ENCODE results near the gene MSMP.

Gene MSMP

DNA sequence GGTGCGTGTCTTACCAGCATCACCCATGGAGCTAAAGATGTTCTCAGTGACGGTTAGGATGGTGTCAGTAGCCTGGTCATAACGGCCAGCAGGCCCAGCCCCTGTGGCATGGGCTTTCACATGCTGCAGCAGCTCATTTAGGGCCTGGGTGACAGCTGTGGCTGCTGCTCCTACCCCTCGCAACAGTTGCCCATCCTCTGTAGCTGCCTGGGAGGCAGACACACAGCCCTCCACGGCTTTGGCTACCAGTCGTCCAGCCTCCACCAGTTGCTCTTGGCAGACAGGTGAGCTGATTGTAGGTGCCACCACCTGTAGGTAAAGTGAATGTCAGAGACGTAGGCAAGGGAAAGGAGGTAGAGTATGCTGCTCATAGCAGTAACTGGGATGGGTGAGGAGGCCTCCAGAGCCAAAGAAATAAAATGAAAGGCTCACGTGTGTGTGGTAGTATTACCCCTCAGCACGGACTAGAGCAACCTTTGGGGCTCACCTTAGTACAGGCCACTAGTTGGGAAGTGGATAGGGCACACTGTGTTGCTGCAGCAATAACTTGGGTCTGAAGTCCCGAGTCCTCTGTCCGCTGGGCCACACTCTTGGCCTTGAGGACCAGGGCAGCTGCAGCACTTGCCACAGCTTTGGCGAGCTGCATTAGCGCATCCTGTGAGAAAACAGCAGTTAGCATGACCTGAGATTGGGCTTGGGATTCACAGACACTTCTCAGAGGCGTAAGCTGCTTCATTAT is 36.8 kb downstream of the MSMP start:
- DNase-seq = no peak

- DNase-seq = no peak
Observed at GRCh38 chr9:35716230-35716629, 37.8 kb downstream of the MSMP start.

- DNase-seq = no peak
Observed at GRCh38 chr9:35714579-35715252, 39.4 kb downstream of the MSMP start.

DNA sequence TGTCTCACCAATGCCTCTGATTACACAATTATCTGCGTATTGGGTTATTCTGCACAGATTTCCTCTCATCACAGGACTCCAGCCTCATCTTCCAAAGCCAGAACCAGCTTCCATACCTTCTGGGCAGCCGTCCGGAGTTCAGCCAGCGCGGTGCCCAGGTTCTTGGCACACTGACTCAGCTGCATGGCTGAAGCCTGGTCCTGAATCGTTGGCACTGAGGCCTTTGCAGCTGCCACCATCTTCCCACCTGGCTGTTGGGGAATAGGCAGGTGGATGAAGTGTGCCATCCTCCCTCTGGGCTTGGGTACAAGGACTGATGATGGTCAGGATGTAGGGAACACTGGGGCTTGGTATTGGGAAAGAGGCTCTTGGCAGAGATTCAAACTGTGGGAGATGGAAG is 40.0 kb downstream of the MSMP start:
- no peak for DNase-seq

DNA sequence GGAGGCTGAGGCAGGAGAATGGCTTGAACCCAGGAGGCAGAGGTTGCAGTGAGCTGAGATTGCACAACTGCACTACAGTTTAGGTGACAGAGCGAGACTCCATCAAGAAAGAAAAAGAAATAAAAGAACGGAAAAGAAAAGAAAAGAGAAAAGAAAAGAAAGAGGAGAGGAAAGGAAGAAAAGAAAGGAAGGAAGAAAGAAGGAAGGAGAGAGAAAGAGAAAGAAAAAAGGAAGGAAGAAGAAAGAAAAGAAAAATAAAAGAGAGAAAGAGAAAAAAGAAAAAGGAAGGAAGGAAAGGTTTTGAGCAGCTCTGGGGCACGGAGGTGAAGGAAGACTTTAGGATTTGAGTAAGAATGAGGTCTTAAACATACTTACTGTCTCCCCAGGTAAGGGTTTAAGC is 40.5 kb downstream of the MSMP start:
- no peak for DNase-seq

DNA sequence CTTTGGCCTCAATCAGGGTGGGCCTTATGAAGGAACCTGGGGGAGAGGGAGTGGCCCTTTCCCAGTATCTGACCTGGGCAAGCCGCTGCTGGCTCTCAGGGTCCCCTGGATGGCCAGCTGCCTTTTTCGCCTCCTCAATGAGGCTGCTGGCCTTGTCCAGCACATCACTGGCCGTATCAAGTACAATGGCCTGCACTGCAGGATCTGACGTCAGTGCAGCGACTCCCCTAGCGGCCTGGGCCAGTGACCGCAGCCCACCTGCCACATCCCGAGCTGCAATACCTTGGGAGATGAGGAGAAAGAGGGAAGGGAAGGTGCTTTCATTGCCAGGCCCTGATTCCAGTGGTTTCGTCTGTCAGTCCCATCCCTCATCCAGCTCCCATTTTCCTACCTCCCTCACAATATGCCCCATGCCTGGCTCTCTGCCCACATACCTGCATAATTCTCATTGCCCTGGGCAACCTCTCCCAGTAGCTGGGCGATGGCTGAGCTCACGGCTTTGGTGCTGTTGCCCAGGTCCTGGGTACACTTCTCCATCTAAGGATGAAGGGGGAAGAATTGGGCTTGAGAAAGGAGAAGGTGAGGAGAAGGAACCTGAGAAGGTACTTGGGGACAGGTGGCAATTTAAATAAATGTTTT is 41.2 kb downstream of the MSMP start:
- no peak for DNase-seq

GRCh38 chr9:35711501-35712428 is 42.3 kb downstream of the MSMP start:
- DNase-seq = no peak

- DNase-seq = no peak
Observed at GRCh38 chr9:35710818-35711500, 43.1 kb downstream of the MSMP start.

GRCh38 chr9:35708146-35708545 is 45.9 kb downstream of the MSMP start:
- DNase-seq = no peak

- no peak for DNase-seq
Observed at GRCh38 chr9:35706951-35707350, 47.1 kb downstream of the MSMP start.

GRCh38 chr9:35705836-35706430 is 48.1 kb downstream of the MSMP start:
- DNase-seq = no peak

- no peak for DNase-seq
Observed at GRCh38 chr9:35705372-35705771, 48.7 kb downstream of the MSMP start.

- DNase-seq = no peak
Observed at GRCh38 chr9:35703906-35704672, 50.0 kb downstream of the MSMP start.

Measured in stimulated activated CD4-positive, alpha-beta T cell treated with anti-CD3 and anti-CD28 coated beads, Interleukin-2, amount 100 ng/mL, for 48 hours (primary cell).